Hepatocyte (in vitro differentiated cells): ENCODE measurements around the gene TECR.

ENCODE experiments used
- CTCF ChIP-seq: fragments of 200-600 bp; sonication (generic); IDR thresholded peaks from 2 replicates; pipeline ENCODE4 v1.5.1; 2016; ENCODE audit warnings: antibody characterized with exemption, mild to moderate bottlenecking; ENCODE audit not compliant: poor library complexity
- EZH2 ChIP-seq: fragments of 200-600 bp; sonication (generic); IDR thresholded peaks from 2 replicates; pipeline ENCODE4 v1.6.1; 2016; ENCODE audit warnings: antibody characterized with exemption, mild to moderate bottlenecking, borderline replicate concordance
- EZH2phosphoT487 ChIP-seq: fragments of 200-600 bp; sonication (generic); IDR thresholded peaks from one replicate; pipeline ENCODE4 v1.6.1; 2018; ENCODE audit warnings: antibody characterized with exemption, mild to moderate bottlenecking, low read depth, moderate library complexity; ENCODE audit not compliant: unreplicated experiment, severe bottlenecking

GRCh38 chr19:14612657-14613056, 83.3 kb downstream of the TECR start:
- TF ChIP-seq CTCF (no peak), EZH2 (no peak), EZH2phosphoT487 (no peak)
